Ascending aorta (tissue), 2 donors: ENCODE results near the gene WSCD2. TPM values are rescaled to one million over a fixed set of nuclear protein-coding genes. Genes with fewer than 3 reads are reported as not detected.

Source experiments
- DNase-seq, 2 donors: peaks; one replicate each; pipeline ENCODE4 v3.0.0-alpha.2; 2019; ENCODE audit warnings: low spot score in 2 of 2
- H3K27ac ChIP-seq, 2 donors: fragments of 200-600 bp; sonication (generic); one replicate each; pipeline ENCODE4 v1.5.1; 2016 to 2017; ENCODE audit warnings: mild to moderate bottlenecking in 1 of 2
- H3K27me3 ChIP-seq: fragments of 200-600 bp; sonication (generic); one replicate; pipeline ENCODE4 v1.5.1; 2017
- H3K36me3 ChIP-seq, 2 donors: fragments of 200-600 bp; sonication (generic); one replicate each; pipeline ENCODE4 v1.5.1; 2016
- H3K4me1 ChIP-seq, 2 donors: fragments of 200-600 bp; sonication (generic); one replicate each; pipeline ENCODE4 v1.5.1; 2016 to 2017; ENCODE audit warnings: mild to moderate bottlenecking in 1 of 2
- H3K4me3 ChIP-seq, 2 donors: fragments of 200-600 bp; sonication (generic); one replicate each; pipeline ENCODE4 v1.5.1; 2016 to 2017; ENCODE audit warnings: mild to moderate bottlenecking in 1 of 2
- H3K9me3 ChIP-seq, 2 donors: fragments of 200-600 bp; sonication (generic); one replicate each; pipeline ENCODE4 v1.5.1; 2016
- intact Hi-C: fragments of 100-400 bp; cut with DNase I; formaldehyde crosslinking; loops from one replicate; pipeline ENCODE4 v1.15.1; 2023
- total RNA-seq: library from RNA; depleted of rRNA; stranded (reverse); fragments of >200 nt; gene quantifications from one replicate; pipeline ENCODE4 v1.1.0, GENCODE V29; 2016
- TF ChIP-seq, protein P1 (sequence below), 3 experiments: fragments of 200-600 bp in 2 of 3; fragments of 450-650 bp in 1 of 3; sonication (generic) in 2 of 3; IDR thresholded peaks; one replicate each; pipeline ENCODE4 v1.5.1; 2016 to 2019; ENCODE audit warnings: antibody characterized with exemption in 3 of 3, mild to moderate bottlenecking in 1 of 3, moderate library complexity in 1 of 3

WSCD2 gene
- total RNA-seq, 1 donor from 2014 or later = 3.5 TPM

DNA sequence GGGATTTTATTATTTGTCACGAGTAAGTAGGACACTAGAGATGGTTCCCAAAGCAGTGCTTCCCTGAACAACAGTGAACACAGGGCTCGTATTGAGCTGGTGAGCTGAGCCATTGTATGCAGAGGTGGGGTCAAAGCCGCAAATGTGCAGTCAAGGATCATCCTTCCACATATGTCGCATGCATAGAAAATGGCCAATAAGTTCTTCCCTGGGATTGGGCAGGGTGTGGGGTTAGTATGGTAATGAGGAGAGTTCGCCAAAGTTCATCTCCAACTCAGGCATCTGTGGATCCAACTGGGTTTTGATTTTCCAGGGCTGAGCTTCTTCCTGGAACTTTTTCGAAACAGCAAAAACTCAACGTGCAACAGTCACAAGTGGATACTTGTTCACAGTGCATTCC, 123.4 kb downstream of the WSCD2 start:
- intact Hi-C loops = no loop called here
- H3K4me1 ChIP-seq = no peaks in the 10 kb centered on the region
- no peaks in the 10 kb centered on the region for H3K9me3 ChIP-seq
- DNase-seq = no peak
- peaks cover 0 to 8% of the 10 kb centered on the region in 2 donors for H3K36me3 ChIP-seq
- H3K4me3 ChIP-seq = no peak overlapping the region
- TF ChIP-seq, protein P1, sequence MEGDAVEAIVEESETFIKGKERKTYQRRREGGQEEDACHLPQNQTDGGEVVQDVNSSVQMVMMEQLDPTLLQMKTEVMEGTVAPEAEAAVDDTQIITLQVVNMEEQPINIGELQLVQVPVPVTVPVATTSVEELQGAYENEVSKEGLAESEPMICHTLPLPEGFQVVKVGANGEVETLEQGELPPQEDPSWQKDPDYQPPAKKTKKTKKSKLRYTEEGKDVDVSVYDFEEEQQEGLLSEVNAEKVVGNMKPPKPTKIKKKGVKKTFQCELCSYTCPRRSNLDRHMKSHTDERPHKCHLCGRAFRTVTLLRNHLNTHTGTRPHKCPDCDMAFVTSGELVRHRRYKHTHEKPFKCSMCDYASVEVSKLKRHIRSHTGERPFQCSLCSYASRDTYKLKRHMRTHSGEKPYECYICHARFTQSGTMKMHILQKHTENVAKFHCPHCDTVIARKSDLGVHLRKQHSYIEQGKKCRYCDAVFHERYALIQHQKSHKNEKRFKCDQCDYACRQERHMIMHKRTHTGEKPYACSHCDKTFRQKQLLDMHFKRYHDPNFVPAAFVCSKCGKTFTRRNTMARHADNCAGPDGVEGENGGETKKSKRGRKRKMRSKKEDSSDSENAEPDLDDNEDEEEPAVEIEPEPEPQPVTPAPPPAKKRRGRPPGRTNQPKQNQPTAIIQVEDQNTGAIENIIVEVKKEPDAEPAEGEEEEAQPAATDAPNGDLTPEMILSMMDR (IDR thresholded peaks at IDR 0.05) = no peak
- H3K27ac ChIP-seq = no peak overlapping the region
- H3K27me3 ChIP-seq = no peaks in the 10 kb centered on the region

GRCh38 chr12:108253540-108253939, 124.5 kb downstream of the WSCD2 start:
- intact Hi-C loops = no loop called here
- TF ChIP-seq, protein P1 (IDR thresholded peaks at IDR 0.05) = no peak
- Histone ChIP-seq H3K4me3 (no peak overlapping the region), H3K27ac (no peak overlapping the region), H3K27me3 (no peaks in the 10 kb centered on the region), H3K4me1 (no peaks in the 10 kb centered on the region), H3K36me3 (peaks cover 0 to 1% of the 10 kb centered on the region in 2 donors), H3K9me3 (no peaks in the 10 kb centered on the region)
- no peak for DNase-seq

DNA sequence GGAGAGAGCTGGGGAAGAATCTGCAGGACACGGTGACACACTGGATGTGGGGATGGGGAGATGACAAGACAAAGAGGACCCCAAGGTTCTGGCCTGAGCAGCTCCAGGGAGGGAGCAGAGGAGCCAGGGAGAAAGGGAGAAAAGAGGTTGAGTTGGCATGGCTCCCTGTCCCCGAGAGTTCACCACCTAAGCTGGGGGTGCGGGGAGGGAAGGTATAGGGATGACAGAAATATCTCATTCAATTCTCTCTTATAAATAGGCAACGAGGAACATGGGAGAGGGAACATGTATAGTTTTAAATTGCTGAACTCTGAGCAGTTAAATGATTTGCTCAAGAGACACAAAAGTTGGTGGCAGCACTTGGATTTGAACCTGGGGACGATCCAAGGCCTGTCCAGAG, 124.9 kb downstream of the WSCD2 start:
- Histone ChIP-seq H3K36me3 (no peaks in the 10 kb centered on the region), H3K9me3 (no peaks in the 10 kb centered on the region), H3K4me1 (no peaks in the 10 kb centered on the region), H3K27ac (no peak overlapping the region), H3K4me3 (no peak overlapping the region), H3K27me3 (no peaks in the 10 kb centered on the region)
- intact Hi-C loops = no loop called here
- no peak for DNase-seq
- TF ChIP-seq, protein P1 (IDR thresholded peaks at IDR 0.05) = no peak

GRCh38 chr12:108254517-108255251, 125.6 kb downstream of the WSCD2 start:
- Histone ChIP-seq H3K27me3 (no peaks in the 10 kb centered on the region), H3K27ac (no peak overlapping the region), H3K36me3 (no peaks in the 10 kb centered on the region), H3K9me3 (peaks cover 0 to 5% of the 10 kb centered on the region in 2 donors), H3K4me1 (no peaks in the 10 kb centered on the region), H3K4me3 (no peak overlapping the region)
- DNase-seq = no peak
- TF ChIP-seq, protein P1 (IDR thresholded peaks at IDR 0.05) = no peak
- intact Hi-C loops = no loop called here

DNA sequence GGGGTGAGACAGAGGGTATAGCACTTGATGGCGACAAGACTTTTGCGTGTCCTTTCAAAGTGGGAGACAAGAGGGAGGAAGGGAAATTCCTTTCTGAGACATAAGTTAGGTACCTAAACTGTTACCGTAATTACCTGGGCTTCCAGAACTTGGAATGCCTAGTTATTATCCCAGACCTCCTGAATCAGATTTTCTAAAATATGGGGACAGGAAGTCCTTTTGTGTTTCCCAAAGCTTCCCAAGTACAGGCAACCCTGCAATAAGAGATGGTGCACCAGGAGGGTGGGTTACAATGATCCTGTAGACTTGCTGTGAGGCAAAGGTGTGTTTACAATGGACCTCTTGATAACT, 126.1 kb downstream of the WSCD2 start:
- H3K9me3 ChIP-seq = peaks cover 0 to 10% of the 10 kb centered on the region in 2 donors
- DNase-seq = no peak
- TF ChIP-seq, protein P1 (IDR thresholded peaks at IDR 0.05) = no peak
- intact Hi-C loops = no loop called here
- H3K4me3 ChIP-seq = no peak overlapping the region
- no peak overlapping the region for H3K27ac ChIP-seq
- no peaks in the 10 kb centered on the region for H3K27me3 ChIP-seq
- H3K4me1 ChIP-seq = no peaks in the 10 kb centered on the region
- H3K36me3 ChIP-seq = no peaks in the 10 kb centered on the region
